Hepatocyte (in vitro differentiated cells): ENCODE results near the gene ADGRL3.

ENCODE experiments used
- CTCF ChIP-seq: fragments of 200-600 bp; sonication (generic); IDR thresholded peaks from 2 replicates; pipeline ENCODE4 v1.5.1; 2016; ENCODE audit warnings: antibody characterized with exemption, mild to moderate bottlenecking; ENCODE audit not compliant: poor library complexity
- EZH2phosphoT487 ChIP-seq: fragments of 200-600 bp; sonication (generic); IDR thresholded peaks from one replicate; pipeline ENCODE4 v1.6.1; 2018; ENCODE audit warnings: antibody characterized with exemption, mild to moderate bottlenecking, low read depth, moderate library complexity; ENCODE audit not compliant: unreplicated experiment, severe bottlenecking

GRCh38 chr4:61933527-61933926, 733.4 kb downstream of the ADGRL3 start:
- TF ChIP-seq CTCF (no peak), EZH2phosphoT487 (no peak)
